Brain microvascular endothelial cell (primary cell): ENCODE results near the gene MS4A10.
A peak's percentile ranks its signal among the peaks of the same experiment; 100 is the strongest.

Source experiments
- DNase-seq: peaks from one replicate; pipeline ENCODE4 v3.0.0-alpha.2; 2020
- H3K27ac ChIP-seq: fragments of 250-450 bp; sonication (Bioruptor Pico); 2 replicates; pipeline ENCODE4 v1.5.1; 2020; ENCODE audit warnings: mild to moderate bottlenecking, moderate library complexity
- H3K27me3 ChIP-seq: fragments of 250-450 bp; sonication (Bioruptor Pico); replicated peaks from 2 replicates; pipeline ENCODE4 v1.5.1; 2020; ENCODE audit warnings: mild to moderate bottlenecking
- H3K36me3 ChIP-seq: fragments of 250-450 bp; sonication (Bioruptor Pico); replicated peaks from 2 replicates; pipeline ENCODE4 v1.5.1; 2020; ENCODE audit warnings: mild to moderate bottlenecking
- H3K4me3 ChIP-seq: 2 replicates; pipeline ENCODE4 v1.5.1; 2011; ENCODE audit warnings: low read depth, mild to moderate bottlenecking, control low read depth, low read length, moderate library complexity
- CTCF ChIP-seq: IDR thresholded peaks from 2 replicates; pipeline ENCODE4 v1.5.1; 2011; ENCODE audit warnings: low read depth, mild to moderate bottlenecking, moderate library complexity, low read length, control low read depth, inconsistent platforms; ENCODE audit errors: missing control alignments
- in situ Hi-C: cut with HindIII; loops from 2 replicates; pipeline ENCODE4 v1.10.0; 2017; ENCODE audit warnings: low sequenced_read_pairs, low pct_ligation_motif_present

The MS4A10 gene

GRCh38 chr11:60785806-60786361 is 751 bp downstream of the MS4A10 start:
- Histone ChIP-seq H3K27ac (no peak overlapping the region), H3K4me3 (no peak overlapping the region), H3K27me3 (no peaks in the 10 kb centered on the region), H3K36me3 (no peaks in the 10 kb centered on the region)
- peak; percentile 80 for DNase-seq
- in situ Hi-C loops: no loop called here
- peak; percentile 47 for TF ChIP-seq CTCF

- no peaks in the 10 kb centered on the region for H3K36me3 ChIP-seq
- no peaks in the 10 kb centered on the region for H3K27me3 ChIP-seq
- TF ChIP-seq CTCF: peak; percentile 8
- peak overlapping the region; percentile 73 for H3K27ac ChIP-seq
- in situ Hi-C loops: no loop called here
- no peak overlapping the region for H3K4me3 ChIP-seq
- DNase-seq: peak; percentile 82
Measured at GRCh38 chr11:60786811-60787567, 1.9 kb downstream of the MS4A10 start.

- no peak for TF ChIP-seq CTCF
- Histone ChIP-seq H3K36me3 (no peaks in the 10 kb centered on the region), H3K27me3 (no peaks in the 10 kb centered on the region), H3K27ac (no peak overlapping the region), H3K4me3 (no peak overlapping the region)
- in situ Hi-C loops: no loop called here
- DNase-seq: no peak
Measured at GRCh38 chr11:60788401-60789125, 3.4 kb downstream of the MS4A10 start.

- Histone ChIP-seq H3K36me3 (no peaks in the 10 kb centered on the region), H3K27me3 (no peaks in the 10 kb centered on the region), H3K4me3 (no peak overlapping the region), H3K27ac (no peak overlapping the region)
- no peak for DNase-seq
- in situ Hi-C loops: no loop called here
- no peak for TF ChIP-seq CTCF
Measured at GRCh38 chr11:60790726-60791125, 5.6 kb downstream of the MS4A10 start.

GRCh38 chr11:60791153-60791933 is 6.2 kb downstream of the MS4A10 start:
- no peak overlapping the region for H3K4me3 ChIP-seq
- H3K36me3 ChIP-seq: no peaks in the 10 kb centered on the region
- DNase-seq: no peak
- in situ Hi-C loops: no loop called here
- no peaks in the 10 kb centered on the region for H3K27me3 ChIP-seq
- no peak overlapping the region for H3K27ac ChIP-seq
- TF ChIP-seq CTCF: no peak
